CD4-positive, alpha-beta T cell treated with Interleukin-10 for 1 hour (primary cell): ENCODE results near the gene CHL1.
"Not testable (repeated sequence)": the region's sequence is repeated elsewhere in the genome, so short reads cannot be mapped to it uniquely, and the experiment has no call there.

Source experiments
- DNase-seq: peaks from one replicate; pipeline ENCODE4 v3.0.0-alpha.2; 2020

CHL1 gene

GRCh38 chr3:347581-347980, 151.0 kb downstream of the CHL1 start:
- DNase-seq: no peak

GRCh38 chr3:350871-351371, 154.4 kb downstream of the CHL1 start:
- no peak for DNase-seq

DNA sequence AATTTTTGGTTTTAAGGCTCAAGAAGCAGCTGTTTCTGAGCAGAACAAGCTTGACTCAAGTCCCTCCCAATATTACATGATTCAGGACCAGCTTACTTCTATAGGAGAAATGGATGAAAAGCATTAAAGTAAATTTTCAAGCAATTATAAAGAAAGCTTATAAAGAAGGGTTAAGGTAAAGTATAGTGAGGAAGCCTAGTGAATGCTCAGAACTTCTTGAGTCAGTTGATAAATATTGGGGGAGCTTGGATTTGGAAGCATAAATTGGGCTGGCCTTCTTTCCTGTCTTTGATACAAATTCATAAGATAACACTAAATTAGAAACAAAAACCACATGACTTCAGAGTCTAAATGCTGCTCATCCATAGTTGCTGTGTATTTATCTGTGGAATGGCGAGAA, 156.0 kb downstream of the CHL1 start:
- no peak for DNase-seq

DNA sequence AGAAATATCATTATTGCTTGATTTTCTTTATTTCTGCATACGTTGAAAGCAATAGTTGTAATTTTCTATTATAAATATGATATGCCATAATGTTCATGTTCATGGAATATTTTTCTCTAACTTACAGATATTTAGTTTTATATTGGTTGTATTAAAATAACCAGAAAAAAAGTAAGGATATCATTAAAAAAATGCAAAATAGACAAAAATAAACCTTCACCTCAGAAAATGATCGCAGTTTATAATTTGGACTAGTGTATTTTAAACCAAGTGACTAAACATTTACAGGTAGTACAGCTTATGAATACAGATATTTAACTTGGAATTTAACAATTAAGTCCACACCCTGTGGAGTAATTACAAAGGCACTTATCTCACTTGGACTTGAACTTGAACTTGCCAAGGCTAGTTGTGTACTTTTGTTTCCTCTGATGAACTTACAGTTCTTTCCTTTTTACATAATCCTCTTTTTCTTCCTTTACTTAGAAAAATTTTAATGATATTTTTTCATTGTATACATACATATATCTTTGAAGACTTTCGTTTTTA, 156.7 kb downstream of the CHL1 start:
- no peak for DNase-seq

DNA sequence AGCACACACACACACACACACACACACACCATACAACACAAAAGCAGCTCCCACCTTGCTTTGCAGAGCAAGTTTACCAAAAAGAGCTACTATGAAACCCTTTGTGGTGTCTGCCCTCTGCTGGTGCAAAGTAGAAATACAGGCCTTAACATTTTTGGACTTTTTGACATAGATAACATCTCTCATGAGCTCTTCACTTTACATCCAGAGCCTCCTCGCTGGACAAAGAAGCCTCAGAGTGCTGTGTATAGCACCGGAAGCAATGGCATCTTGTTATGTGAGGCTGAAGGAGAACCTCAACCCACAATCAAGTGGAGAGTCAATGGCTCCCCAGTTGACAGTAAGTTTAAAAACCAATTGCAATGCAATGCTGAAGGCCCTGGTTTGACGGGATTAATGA, 157.9 kb downstream of the CHL1 start:
- DNase-seq: peak; percentile 11

GRCh38 chr3:355622-356021, 159.1 kb downstream of the CHL1 start:
- no peak for DNase-seq

GRCh38 chr3:356952-357351, 160.4 kb downstream of the CHL1 start:
- no peak for DNase-seq

- DNase-seq: no peak
Measured at GRCh38 chr3:359672-360071, 163.1 kb downstream of the CHL1 start.

GRCh38 chr3:362681-363338, 166.2 kb downstream of the CHL1 start:
- DNase-seq: no peak

- DNase-seq: no peak
Measured at GRCh38 chr3:364287-364686, 167.7 kb downstream of the CHL1 start.

DNA sequence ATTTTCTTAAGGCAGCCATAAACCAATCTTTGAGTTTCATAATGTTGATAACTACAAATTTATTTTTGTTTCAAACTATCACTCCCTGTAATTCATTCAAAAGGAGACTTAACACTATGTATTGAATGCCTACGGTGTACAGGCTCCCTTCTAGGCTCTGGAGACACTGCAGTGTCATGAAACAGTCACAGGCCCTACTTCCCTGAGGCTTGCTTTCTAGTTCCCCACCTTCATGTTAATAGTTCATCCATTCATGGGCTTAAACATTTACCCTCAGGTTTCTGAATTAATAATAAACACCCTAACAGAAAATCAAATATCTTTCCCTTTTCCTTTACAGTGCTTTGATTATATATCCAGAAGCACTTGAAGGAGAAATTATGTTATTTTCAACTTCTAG, 168.7 kb downstream of the CHL1 start:
- DNase-seq: no peak

DNA sequence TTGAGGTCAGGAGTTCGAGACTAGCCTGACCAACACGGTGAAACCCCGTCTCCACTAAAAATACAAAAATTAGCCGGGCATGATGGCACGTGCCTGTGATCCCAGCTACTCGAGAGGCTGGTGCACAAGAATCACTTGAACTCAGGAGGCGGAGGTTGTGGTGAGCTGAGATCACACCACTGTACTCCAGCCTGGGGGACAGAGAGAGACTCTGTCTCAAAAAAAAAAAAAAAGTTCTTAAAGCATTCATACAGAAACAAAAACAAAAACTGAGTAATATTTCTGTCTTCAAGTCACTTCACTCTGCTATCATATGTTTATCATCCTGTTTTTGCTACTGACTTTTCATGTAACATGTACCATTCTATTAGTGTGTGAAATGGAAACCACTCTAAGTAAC, 169.7 kb downstream of the CHL1 start:
- DNase-seq: not testable (repeated sequence)

DNA sequence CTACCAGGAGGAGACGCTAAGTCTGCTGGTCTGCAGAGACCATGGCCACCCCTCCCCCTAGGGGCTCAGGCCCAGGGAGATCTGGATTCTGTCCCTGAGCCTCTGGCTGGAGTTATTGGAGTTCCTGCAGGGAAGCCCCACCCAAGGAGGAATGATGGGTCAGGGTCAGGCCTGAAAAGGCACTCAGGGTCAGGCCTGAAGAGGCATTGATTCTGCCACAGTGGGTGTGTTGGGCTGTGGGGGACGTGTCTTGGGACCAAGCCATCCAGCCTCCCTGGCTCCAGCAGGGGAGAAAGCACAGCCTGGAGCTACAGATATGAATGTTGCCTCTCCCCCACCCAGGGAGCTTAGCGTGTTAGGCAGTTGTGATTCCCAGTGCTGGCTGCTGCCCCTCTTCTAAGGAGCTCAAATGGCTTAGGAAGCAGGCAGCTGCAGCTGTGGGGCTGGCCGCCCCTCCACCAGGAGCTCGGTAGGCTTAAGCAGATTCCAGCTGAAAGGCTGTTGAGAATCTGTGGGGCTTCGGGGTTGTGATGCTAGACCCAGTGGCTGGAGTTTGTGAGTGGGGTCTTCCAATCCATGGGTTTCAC, 176.7 kb downstream of the CHL1 start:
- DNase-seq: no peak

- no peak for DNase-seq
Measured at GRCh38 chr3:374459-374858, 177.9 kb downstream of the CHL1 start.

DNA sequence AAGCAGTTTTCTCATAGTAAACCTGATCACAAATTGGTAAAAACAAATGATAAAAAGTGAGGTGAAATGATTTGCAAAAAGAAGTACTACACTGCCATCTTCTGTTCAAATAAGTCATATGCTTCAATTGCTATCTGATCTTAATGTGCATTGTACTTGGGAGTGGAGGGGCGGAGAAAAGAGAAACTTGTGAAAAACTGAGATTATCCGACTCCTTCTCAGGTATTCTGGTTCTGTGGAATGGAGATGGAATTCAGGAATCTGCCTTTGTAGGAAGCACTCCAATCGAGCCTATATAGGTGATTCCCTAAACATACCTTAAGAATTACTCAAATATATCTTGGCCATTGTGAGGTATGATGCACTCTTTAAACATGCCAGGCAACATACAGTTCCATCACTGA, 180.6 kb downstream of the CHL1 start:
- no peak for DNase-seq

DNA sequence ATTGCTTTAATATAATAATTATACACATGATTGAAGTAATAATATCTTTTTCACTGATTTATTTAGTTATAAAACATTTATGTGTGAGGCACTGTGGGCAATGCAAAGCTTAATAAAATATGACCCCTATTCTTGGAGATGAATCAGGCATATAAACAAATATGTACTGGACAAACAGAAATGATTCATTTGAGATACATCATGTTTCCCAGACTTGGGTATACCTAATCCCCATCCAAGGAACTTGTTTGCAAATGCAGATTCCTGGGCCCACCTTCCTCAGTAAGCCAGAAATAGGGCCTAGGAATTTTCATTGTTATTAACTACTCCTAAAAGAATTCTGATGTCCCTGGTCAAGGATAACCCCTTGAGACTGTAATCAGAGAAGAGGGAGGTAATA, 184.2 kb downstream of the CHL1 start:
- no peak for DNase-seq

DNA sequence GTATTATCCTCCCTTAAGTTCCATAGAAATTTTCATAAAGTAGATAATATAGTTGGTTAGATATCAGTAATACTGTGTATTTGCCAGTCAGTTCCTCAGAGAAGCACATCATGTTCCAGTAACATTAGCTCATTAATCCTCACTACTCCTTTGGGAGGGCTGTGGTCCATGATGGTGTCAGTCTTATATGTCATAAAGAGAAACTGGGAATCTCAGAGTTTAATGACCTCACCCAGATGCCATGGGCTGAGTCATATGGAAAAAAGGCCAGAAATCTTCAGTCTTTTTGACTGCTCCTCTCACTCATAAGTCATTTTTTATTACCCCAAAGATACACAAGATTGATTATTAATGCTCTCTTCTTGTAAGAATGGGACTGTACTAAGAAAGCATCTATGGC, 188.6 kb downstream of the CHL1 start:
- no peak for DNase-seq

GRCh38 chr3:394775-395174, 198.2 kb downstream of the CHL1 start:
- DNase-seq: no peak

DNA sequence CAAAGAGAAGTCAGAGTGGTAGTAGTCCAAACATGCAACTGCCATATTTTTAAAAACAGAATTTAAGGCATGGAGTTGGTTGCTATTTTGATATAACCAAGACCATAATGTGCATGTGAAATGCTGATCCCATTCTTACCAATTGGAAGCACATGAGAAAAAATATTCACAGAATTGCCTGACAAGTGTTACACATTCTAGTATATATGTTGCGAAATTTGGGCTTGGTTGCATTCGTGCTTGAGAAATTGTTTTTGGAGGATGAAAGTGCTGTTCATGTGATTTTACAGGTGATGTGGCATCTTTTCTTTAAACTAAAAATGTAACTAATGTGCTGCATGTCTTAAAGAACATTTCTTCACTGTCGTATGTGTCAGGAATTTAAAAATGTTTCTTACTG, 199.7 kb downstream of the CHL1 start:
- DNase-seq: no peak

DNA sequence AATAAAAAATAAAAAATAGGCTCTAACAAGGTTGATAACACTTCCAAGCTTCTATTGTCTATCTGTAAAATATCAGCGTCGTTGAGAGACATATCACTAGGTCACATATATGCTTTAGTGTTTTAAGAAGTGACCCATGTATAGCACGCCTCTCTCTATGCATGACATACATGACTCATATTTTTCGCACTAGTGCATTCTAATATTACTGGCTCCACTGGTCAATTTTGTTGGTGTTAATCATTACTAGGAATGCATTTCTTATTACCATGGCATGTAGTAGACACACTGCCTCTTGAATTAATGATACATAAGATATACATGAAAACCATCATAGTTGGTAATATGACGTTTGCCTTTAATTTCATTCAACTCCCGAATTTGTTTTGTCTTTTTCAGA, 203.1 kb downstream of the CHL1 start:
- DNase-seq: no peak

DNA sequence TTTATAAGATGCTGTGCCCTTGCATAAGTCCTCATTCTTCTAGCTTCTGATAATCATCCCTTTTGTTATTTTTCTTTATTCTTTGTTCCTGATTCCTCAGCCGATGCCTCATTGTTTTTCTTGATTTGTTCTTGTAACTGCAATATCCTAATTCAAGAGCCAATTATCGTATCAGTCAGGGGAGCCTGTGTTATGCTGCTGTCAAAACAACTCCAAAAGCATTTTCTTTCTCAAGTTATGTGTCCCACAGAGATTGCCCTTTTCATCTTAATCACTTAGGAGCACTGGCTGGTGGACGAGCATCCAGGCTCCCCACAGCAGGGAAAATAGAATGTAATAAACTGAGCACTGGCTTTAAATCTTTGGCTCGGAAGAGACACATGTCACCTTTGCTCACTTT, 207.3 kb downstream of the CHL1 start:
- no peak for DNase-seq

GRCh38 chr3:409011-409410, 212.4 kb downstream of the CHL1 start:
- no peak for DNase-seq

DNA sequence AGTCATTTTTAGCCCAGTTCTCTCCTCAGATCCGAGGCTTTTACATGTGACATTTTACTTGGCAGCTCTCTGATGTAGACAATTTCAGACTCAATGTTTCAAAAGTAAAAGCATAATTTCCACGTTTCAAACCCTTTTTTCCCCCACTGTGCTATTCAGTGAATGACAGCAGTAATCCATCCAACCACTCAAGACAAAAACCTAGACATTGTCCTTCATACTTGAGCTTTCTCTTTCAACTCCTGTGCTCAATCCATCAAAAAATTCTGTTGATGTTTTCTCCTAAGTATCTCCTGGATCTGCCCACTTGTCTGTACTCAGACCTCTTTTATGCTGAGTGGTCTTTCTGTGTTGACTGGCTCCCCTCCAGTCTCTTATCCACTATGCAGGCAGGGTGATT, 214.7 kb downstream of the CHL1 start:
- no peak for DNase-seq

DNA sequence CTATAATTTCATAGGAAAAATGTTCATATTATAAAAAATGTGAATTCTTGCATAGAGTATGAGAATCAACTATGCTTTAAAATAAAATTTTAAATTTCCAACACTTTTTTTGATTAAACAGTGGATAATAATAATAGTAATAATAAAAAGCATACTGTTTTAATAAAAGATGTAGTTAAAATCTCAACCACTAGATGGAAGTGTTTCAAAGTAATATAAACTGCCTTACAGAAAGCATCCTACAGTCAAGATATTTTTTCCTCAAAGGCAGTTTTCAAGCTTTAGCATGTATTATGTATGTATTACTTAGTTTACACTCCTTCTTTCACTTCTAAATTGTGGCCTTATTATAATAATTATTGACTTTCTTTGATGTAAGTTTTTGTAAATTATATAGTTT, 217.5 kb downstream of the CHL1 start:
- no peak for DNase-seq
